ENCODE measurements around the gene ZNF8.
A peak's percentile ranks its signal among the peaks of the same experiment; 100 is the strongest.
"Not testable (repeated sequence)": the region's sequence is repeated elsewhere in the genome, so short reads cannot be mapped to it uniquely, and the experiment has no call there.

The ZNF8 gene

DNA sequence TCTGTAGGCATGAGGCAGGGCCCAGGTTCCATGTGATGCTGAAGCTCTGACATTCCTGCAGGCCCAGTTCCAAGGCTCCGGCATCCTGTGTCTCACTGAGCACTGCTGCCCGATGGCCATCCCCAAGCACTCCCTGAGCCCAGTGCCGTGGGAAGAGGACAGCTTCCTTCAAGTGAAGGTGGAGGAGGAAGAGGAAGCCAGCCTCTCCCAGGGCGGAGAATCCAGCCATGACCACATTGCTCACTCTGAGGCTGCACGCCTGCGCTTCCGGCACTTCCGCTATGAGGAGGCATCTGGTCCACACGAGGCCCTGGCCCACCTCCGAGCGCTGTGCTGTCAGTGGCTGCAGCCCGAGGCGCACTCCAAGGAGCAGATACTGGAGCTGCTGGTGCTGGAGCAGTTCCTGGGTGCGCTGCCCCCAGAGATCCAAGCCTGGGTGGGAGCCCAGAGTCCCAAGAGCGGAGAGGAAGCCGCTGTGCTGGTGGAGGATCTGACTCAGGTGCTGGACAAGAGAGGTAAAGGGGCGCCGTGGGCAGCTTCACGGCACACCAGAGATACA, 56.0 kb downstream of the ZNF8 start:
- H3K4me1 ChIP-seq (ENCODE audit: control insufficient read depth in 1 of 2, insufficient read depth in 2 of 2, low read length in 2 of 2), result no peaks in the 10 kb centered on the region
- no peak overlapping the region for H3K9ac ChIP-seq (ENCODE audit: low read depth in 1 of 2, low read length in 2 of 2)
- H3K36me3 ChIP-seq (ENCODE audit: control insufficient read depth in 1 of 2, insufficient read depth in 2 of 2, low read length in 2 of 2), result peaks cover 8 to 36% of the 10 kb centered on the region in 2 donors
- no peaks in the 10 kb centered on the region for H3K27me3 ChIP-seq (ENCODE audit: control insufficient read depth in 1 of 2, insufficient read depth in 2 of 2, low read length in 2 of 2)
- H3K4me3 ChIP-seq (ENCODE audit: low read depth in 1 of 2, low read length in 2 of 2), result no peak overlapping the region
- H3K27ac ChIP-seq (ENCODE audit: low read depth, low read length), result no peak overlapping the region
- H3K9me3 ChIP-seq (ENCODE audit: control insufficient read depth in 1 of 2, low read length in 2 of 2), result peaks cover 0 to 6% of the 10 kb centered on the region in 2 donors

DNA sequence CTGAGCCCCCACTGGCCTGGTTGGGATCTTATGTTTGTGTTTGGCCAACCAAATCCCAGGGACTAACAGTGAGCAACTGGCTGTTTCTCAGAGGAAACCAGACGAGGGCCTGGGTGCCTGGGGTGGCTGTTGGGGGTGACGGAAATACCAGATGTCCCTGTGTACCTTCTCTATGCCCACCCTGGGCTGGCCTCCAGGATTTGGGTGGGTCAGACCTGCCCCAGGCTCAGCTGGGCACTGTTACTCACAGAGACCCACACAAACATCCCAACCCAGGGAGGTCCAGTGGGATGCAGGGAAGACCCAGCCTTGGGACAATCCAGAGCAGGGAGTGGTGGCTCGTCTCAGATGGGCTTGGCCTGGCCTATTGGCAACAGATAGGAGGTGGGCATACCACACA, 56.9 kb downstream of the ZNF8 start:
- H3K4me3 ChIP-seq (ENCODE audit: low read depth in 1 of 2, low read length in 2 of 2), result no peak overlapping the region
- no peak overlapping the region for H3K9ac ChIP-seq (ENCODE audit: low read depth in 1 of 2, low read length in 2 of 2)
- H3K27ac ChIP-seq (ENCODE audit: low read depth, low read length), result no peak overlapping the region
- no peaks in the 10 kb centered on the region for H3K27me3 ChIP-seq (ENCODE audit: control insufficient read depth in 1 of 2, insufficient read depth in 2 of 2, low read length in 2 of 2)
- H3K9me3 ChIP-seq (ENCODE audit: control insufficient read depth in 1 of 2, low read length in 2 of 2), result peaks cover 0 to 6% of the 10 kb centered on the region in 2 donors
- H3K4me1 ChIP-seq (ENCODE audit: control insufficient read depth in 1 of 2, insufficient read depth in 2 of 2, low read length in 2 of 2), result no peaks in the 10 kb centered on the region
- H3K36me3 ChIP-seq (ENCODE audit: control insufficient read depth in 1 of 2, insufficient read depth in 2 of 2, low read length in 2 of 2), result peaks cover 8 to 37% of the 10 kb centered on the region in 2 donors

DNA sequence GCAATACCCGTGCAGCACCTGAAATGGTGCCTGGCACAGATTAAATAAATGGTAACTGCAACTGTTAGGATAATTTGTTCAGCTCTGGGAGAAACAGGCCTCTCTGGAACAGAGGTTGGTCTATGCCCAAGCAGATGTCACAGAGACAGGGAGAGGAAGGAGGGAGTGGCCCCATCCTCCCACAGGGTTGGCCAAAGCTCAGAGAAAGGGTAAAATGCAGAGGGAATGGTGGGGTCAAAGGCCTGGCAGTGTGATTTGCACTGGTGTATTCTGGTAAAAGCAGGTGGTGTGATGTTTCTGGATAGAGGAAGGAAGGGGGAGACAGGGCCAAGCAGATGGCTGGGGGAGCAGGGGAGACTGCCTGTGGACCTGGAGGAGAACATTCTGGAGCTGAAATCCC, 57.5 kb downstream of the ZNF8 start:
- Histone ChIP-seq H3K36me3 (ENCODE audit: control insufficient read depth in 1 of 2, insufficient read depth in 2 of 2, low read length in 2 of 2) (peaks cover 8 to 43% of the 10 kb centered on the region in 2 donors), H3K4me1 (ENCODE audit: control insufficient read depth in 1 of 2, insufficient read depth in 2 of 2, low read length in 2 of 2) (no peaks in the 10 kb centered on the region), H3K27ac (ENCODE audit: low read depth, low read length) (no peak overlapping the region), H3K27me3 (ENCODE audit: control insufficient read depth in 1 of 2, insufficient read depth in 2 of 2, low read length in 2 of 2) (no peaks in the 10 kb centered on the region), H3K9ac (ENCODE audit: low read depth in 1 of 2, low read length in 2 of 2) (no peak overlapping the region), H3K4me3 (ENCODE audit: low read depth in 1 of 2, low read length in 2 of 2) (no peak overlapping the region), H3K9me3 (ENCODE audit: control insufficient read depth in 1 of 2, low read length in 2 of 2) (peaks cover 0 to 6% of the 10 kb centered on the region in 2 donors)

DNA sequence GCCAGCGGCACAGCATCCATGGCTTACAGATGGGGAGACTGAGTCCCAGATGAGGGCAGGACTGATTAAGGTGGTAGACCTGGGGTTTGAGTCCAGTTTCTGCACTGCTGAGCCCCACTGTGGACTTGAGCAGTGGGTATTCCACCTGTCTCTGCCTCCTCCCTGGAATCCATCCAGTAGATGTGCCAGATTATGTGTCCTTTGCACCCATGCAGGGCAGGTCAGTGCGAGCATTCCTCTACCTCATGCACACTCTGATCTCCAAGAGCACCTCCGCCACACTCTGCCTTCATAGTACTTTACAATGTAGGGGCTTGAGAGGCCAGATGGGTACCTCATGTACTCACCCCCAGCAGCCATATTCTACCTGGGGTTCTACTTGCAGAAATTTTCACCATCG, 58.1 kb downstream of the ZNF8 start:
- Histone ChIP-seq H3K27me3 (ENCODE audit: control insufficient read depth in 1 of 2, insufficient read depth in 2 of 2, low read length in 2 of 2) (no peaks in the 10 kb centered on the region), H3K27ac (ENCODE audit: low read depth, low read length) (no peak overlapping the region), H3K9me3 (ENCODE audit: control insufficient read depth in 1 of 2, low read length in 2 of 2) (peaks cover 0 to 6% of the 10 kb centered on the region in 2 donors), H3K36me3 (ENCODE audit: control insufficient read depth in 1 of 2, insufficient read depth in 2 of 2, low read length in 2 of 2) (peaks cover 8 to 49% of the 10 kb centered on the region in 2 donors), H3K4me3 (ENCODE audit: low read depth in 1 of 2, low read length in 2 of 2) (no peak overlapping the region), H3K4me1 (ENCODE audit: control insufficient read depth in 1 of 2, insufficient read depth in 2 of 2, low read length in 2 of 2) (no peaks in the 10 kb centered on the region), H3K9ac (ENCODE audit: low read depth in 1 of 2, low read length in 2 of 2) (no peak overlapping the region)

DNA sequence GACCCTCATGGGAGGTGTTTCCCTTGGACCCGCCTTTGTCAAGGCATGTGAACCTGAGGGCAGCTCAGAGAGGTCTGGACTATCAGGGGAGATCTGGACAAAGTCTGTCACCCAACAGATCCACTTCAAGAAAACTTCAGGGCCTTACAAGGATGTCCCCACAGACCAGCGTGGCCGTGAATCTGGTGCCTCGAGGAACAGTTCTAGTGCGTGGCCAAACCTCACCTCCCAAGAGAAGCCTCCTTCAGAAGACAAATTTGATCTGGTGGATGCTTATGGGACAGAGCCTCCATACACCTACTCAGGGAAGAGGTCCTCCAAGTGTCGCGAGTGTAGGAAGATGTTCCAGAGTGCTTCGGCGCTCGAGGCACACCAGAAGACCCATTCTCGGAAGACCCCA, 59.6 kb downstream of the ZNF8 start:
- Histone ChIP-seq H3K4me3 (ENCODE audit: low read depth in 1 of 2, low read length in 2 of 2) (no peak overlapping the region), H3K27me3 (ENCODE audit: control insufficient read depth in 1 of 2, insufficient read depth in 2 of 2, low read length in 2 of 2) (no peaks in the 10 kb centered on the region), H3K9me3 (ENCODE audit: control insufficient read depth in 1 of 2, low read length in 2 of 2) (peaks cover 0 to 6% of the 10 kb centered on the region in 2 donors), H3K36me3 (ENCODE audit: control insufficient read depth in 1 of 2, insufficient read depth in 2 of 2, low read length in 2 of 2) (peaks cover 8 to 50% of the 10 kb centered on the region in 2 donors), H3K9ac (ENCODE audit: low read depth in 1 of 2, low read length in 2 of 2) (no peak overlapping the region), H3K4me1 (ENCODE audit: control insufficient read depth in 1 of 2, insufficient read depth in 2 of 2, low read length in 2 of 2) (no peaks in the 10 kb centered on the region), H3K27ac (ENCODE audit: low read depth, low read length) (no peak overlapping the region)

DNA sequence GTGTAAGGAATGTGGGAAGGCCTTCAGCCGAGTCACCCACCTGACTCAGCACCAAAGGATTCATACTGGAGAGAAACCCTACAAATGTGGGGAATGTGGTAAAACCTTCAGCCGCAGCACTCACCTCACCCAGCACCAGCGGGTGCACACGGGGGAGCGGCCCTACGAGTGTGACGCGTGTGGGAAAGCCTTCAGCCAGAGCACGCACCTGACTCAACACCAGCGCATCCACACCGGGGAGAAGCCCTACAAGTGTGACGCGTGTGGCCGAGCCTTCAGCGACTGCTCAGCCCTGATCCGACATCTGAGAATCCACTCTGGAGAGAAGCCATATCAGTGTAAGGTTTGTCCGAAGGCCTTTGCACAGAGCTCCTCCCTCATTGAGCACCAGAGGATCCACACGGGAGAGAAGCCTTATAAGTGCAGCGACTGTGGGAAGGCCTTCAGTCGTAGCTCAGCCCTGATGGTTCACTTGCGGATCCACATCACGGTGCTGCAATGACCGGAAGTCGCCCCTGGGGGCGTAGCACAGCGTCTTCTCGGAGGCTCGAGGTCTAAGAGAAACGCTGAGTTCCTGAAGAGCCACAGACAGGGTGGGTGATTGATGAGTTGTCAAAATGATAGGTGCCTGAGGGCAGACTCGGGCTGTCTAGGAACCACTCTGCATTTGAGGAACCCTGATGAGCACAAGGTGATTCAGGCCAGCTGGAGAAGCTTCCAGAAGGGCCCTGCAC, 60.2 kb downstream of the ZNF8 start:
- Histone ChIP-seq H3K9me3 (ENCODE audit: control insufficient read depth in 1 of 2, low read length in 2 of 2) (peaks cover 0 to 6% of the 10 kb centered on the region in 2 donors), H3K9ac (ENCODE audit: low read depth in 1 of 2, low read length in 2 of 2) (no peak overlapping the region), H3K27ac (ENCODE audit: low read depth, low read length) (no peak overlapping the region), H3K27me3 (ENCODE audit: control insufficient read depth in 1 of 2, insufficient read depth in 2 of 2, low read length in 2 of 2) (no peaks in the 10 kb centered on the region), H3K4me1 (ENCODE audit: control insufficient read depth in 1 of 2, insufficient read depth in 2 of 2, low read length in 2 of 2) (no peaks in the 10 kb centered on the region), H3K4me3 (ENCODE audit: low read depth in 1 of 2, low read length in 2 of 2) (no peak overlapping the region), H3K36me3 (ENCODE audit: control insufficient read depth in 1 of 2, insufficient read depth in 2 of 2, low read length in 2 of 2) (peaks cover 8 to 50% of the 10 kb centered on the region in 2 donors)

DNA sequence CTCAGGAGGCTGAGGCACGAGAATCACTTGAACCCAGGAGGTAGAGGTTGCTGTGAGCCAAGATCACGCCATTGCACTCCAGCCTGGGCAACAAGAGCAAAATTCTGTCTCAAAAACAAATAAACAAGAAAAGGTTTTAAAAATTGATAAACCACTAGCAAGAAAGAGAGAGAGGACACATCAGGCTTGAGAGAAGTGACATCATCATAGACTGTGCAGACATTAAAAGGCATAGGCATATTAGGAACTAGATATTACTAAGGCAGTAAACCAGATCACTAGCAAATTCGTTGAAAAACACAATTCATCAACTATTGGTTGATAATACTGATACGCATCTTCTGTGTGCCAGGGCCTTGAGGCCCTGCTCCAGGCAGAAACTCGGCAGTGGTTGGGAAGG, 66.8 kb downstream of the ZNF8 start:
- peaks cover 0 to 3% of the 10 kb centered on the region in 2 donors for H3K27me3 ChIP-seq (ENCODE audit: control insufficient read depth in 1 of 2, insufficient read depth in 2 of 2, low read length in 2 of 2)
- H3K27ac ChIP-seq (ENCODE audit: low read depth, low read length), result no peak overlapping the region

DNA sequence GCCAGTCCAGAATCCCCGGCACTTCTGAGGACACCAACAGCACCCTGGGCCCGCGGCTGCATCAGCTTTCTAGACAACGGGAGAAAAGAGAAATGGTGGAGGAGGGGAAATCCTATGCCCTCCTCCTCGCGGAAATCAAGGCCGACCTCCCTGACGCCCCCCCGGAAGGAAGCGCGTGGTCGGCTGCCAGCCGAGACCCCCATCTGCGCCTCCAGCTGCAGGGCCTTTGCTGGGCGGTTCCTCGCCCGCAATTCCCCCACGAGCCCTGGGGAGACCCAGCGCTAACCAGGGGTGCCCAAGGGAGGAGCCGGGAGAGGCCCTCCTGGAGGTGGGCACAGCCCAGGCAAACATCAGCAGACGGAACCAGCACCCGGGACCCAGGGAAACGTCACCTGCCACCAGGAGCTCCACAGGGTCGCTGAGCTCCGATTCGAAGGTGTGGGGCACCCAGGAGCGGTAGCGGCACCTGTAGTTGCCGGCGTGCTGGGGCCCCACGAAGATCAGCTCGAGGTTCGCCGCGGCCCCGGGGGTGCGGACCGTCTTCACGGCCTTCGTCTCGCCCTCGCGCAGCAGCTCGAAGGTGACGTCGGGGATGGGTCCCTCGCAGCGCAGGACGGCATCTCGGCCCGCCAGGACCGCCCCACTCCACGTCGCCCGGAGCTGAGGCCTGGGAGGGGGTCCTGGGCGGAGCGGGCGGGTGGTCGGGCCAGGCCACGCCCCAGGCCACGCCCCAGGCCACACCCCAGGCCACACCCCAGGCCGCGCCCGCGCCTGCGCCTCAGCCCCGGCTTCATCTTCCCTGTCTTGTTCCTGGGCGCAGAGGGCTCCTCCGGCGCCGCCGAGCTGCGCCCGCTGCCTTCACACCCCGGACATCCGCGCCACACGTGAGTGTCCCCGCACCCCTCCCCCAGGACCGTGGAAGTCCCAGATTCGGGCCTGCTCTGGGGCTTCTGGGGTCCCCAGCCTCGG, 68.5 kb downstream of the ZNF8 start:
- Histone ChIP-seq H3K9ac (ENCODE audit: low read depth in 1 of 2, low read length in 2 of 2) (peak overlapping the region; percentile 43 to 57), H3K27ac (ENCODE audit: low read depth, low read length) (peak overlapping the region; percentile 50), H3K4me1 (ENCODE audit: control insufficient read depth in 1 of 2, insufficient read depth in 2 of 2, low read length in 2 of 2) (no peaks in the 10 kb centered on the region), H3K36me3 (ENCODE audit: control insufficient read depth in 1 of 2, insufficient read depth in 2 of 2, low read length in 2 of 2) (no peaks in the 10 kb centered on the region), H3K9me3 (ENCODE audit: control insufficient read depth in 1 of 2, low read length in 2 of 2) (no peaks in the 10 kb centered on the region), H3K4me3 (ENCODE audit: low read depth in 1 of 2, low read length in 2 of 2) (peak overlapping the region; percentile 73), H3K27me3 (ENCODE audit: control insufficient read depth in 1 of 2, insufficient read depth in 2 of 2, low read length in 2 of 2) (peaks cover 0 to 3% of the 10 kb centered on the region in 2 donors)

More for the DNA sequence above, 66.8 kb downstream of the ZNF8 start:
- Histone ChIP-seq H3K4me1 (ENCODE audit: control insufficient read depth in 1 of 2, insufficient read depth in 2 of 2, low read length in 2 of 2) (no peaks in the 10 kb centered on the region), H3K9ac (ENCODE audit: low read depth in 1 of 2, low read length in 2 of 2) (no peak overlapping the region), H3K9me3 (ENCODE audit: control insufficient read depth in 1 of 2, low read length in 2 of 2) (no peaks in the 10 kb centered on the region), H3K36me3 (ENCODE audit: control insufficient read depth in 1 of 2, insufficient read depth in 2 of 2, low read length in 2 of 2) (peaks cover 0 to 13% of the 10 kb centered on the region in 2 donors), H3K4me3 (ENCODE audit: low read depth in 1 of 2, low read length in 2 of 2) (no peak overlapping the region)

DNA sequence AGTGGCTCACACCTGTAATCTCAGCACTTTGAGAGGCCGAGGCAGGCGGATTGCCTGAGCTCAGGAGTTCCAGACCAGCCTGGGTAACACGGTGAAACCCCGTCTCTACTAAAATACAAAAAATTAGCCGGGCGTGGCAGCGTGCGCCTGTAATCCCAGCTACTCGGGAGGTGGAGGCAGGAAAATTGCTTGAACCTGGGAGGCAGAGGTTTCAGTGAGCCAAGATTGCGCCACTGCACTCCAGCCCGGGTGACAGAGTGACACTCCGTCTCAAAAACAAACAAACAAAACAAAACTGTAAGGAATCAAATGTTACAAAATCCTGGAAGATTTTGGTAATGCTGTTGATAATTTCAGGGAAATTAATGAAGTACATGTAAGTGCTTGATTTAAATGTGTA, 69.3 kb downstream of the ZNF8 start:
- H3K9ac ChIP-seq (ENCODE audit: low read depth in 1 of 2, low read length in 2 of 2), result peak overlapping the region; percentile 43 to 47
- not testable (repeated sequence) for H3K27me3 ChIP-seq (ENCODE audit: control insufficient read depth in 1 of 2, insufficient read depth in 2 of 2, low read length in 2 of 2)
- H3K4me3 ChIP-seq (ENCODE audit: low read depth in 1 of 2, low read length in 2 of 2), result peak overlapping the region; percentile 71 to 73

DNA sequence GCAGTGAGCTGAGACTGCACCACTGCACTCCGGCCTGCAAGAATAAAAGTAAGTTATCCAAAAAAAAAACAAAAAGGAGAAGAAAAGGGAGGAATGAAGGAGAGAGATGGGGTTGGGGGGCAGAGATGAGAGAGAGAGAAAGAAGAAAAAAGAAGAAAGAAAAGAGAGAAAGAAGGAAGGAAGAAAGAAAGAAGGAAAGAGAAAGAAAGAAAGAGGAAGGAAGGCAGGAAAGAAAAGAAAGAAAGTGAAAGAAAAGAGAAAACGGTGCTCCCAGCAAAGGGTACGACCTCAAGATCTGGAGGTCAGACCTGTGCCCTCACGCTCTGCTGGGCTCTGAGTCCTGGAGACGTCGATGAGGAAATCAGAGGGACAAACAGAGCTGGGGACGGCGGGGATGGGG, 70.8 kb downstream of the ZNF8 start:
- Histone ChIP-seq H3K27ac (ENCODE audit: low read depth, low read length) (no peak overlapping the region), H3K4me1 (ENCODE audit: control insufficient read depth in 1 of 2, insufficient read depth in 2 of 2, low read length in 2 of 2) (no peaks in the 10 kb centered on the region), H3K9me3 (ENCODE audit: control insufficient read depth in 1 of 2, low read length in 2 of 2) (no peaks in the 10 kb centered on the region), H3K4me3 (ENCODE audit: low read depth in 1 of 2, low read length in 2 of 2) (no peak overlapping the region), H3K9ac (ENCODE audit: low read depth in 1 of 2, low read length in 2 of 2) (no peak overlapping the region), H3K36me3 (ENCODE audit: control insufficient read depth in 1 of 2, insufficient read depth in 2 of 2, low read length in 2 of 2) (no peaks in the 10 kb centered on the region), H3K27me3 (ENCODE audit: control insufficient read depth in 1 of 2, insufficient read depth in 2 of 2, low read length in 2 of 2) (peaks cover 0 to 3% of the 10 kb centered on the region in 2 donors)

More for the DNA sequence above, 69.3 kb downstream of the ZNF8 start:
- not testable (repeated sequence) for H3K4me1 ChIP-seq (ENCODE audit: control insufficient read depth in 1 of 2, insufficient read depth in 2 of 2, low read length in 2 of 2); H3K9me3 ChIP-seq (ENCODE audit: control insufficient read depth in 1 of 2, low read length in 2 of 2); H3K27ac ChIP-seq (ENCODE audit: low read depth, low read length); H3K36me3 ChIP-seq (ENCODE audit: control insufficient read depth in 1 of 2, insufficient read depth in 2 of 2, low read length in 2 of 2)
